Right ventricle myocardium inferior (tissue), 1 donor: ENCODE measurements around the gene SDK1. TPM values are rescaled to one million over a fixed set of nuclear protein-coding genes. Genes with fewer than 3 reads are reported as not detected.

ENCODE experiments used
- ATAC-seq: fragments of 200-7000 bp; cut with Tn5 transposase; one replicate; pipeline ENCODE4 v1.9.1; 2020; ENCODE audit warnings: mild to moderate bottlenecking, moderate library complexity
- DNase-seq: peaks from one replicate; pipeline ENCODE4 v3.0.0; 2021; ENCODE audit errors: missing footprints
- intact Hi-C: fragments of 100-400 bp; cut with DNase I; formaldehyde crosslinking; loops from one replicate; pipeline ENCODE4 v1.11.0; 2022
- total RNA-seq: library from RNA; stranded (reverse); fragmentation: NEBNext Ultra II Directional; extraction: Animal tissue kit (Norgen Biotek cat#: 25700); gene quantifications from one replicate; pipeline ENCODE4 v1.2.1, GENCODE V29; 2021
- donor health status: DM: no; HTN: yes; CAD: no; lungs with severe emphysema.

The SDK1 gene
- total RNA-seq, 1 donor from 2014 or later, result 2.3 TPM

GRCh38 chr7:4139656-4140625 lies 838.9 kb downstream of the SDK1 start:
- intact Hi-C loops, result no loop called here
- no peak for DNase-seq
- no peak for ATAC-seq

- intact Hi-C loops, result no loop called here
- ATAC-seq (no peak), DNase-seq (no peak)
These were observed 839.9 kb downstream of the SDK1 start for GRCh38 chr7:4140933-4141332.

GRCh38 chr7:4143006-4143405 lies 842.0 kb downstream of the SDK1 start:
- ATAC-seq, result no peak
- intact Hi-C loops, result no loop called here
- DNase-seq, result no peak

- ATAC-seq (no peak), DNase-seq (no peak)
These were observed 842.6 kb downstream of the SDK1 start for GRCh38 chr7:4143511-4144171.

GRCh38 chr7:4144172-4144701 lies 843.2 kb downstream of the SDK1 start:
- no peak for ATAC-seq
- intact Hi-C loops, result no loop called here
- no peak for DNase-seq

More at GRCh38 chr7:4143511-4144171, 842.6 kb downstream of the SDK1 start:
- intact Hi-C loops, result no loop called here

GRCh38 chr7:4144811-4145510 lies 843.9 kb downstream of the SDK1 start:
- peak; percentile 46 for ATAC-seq
- intact Hi-C loops, result no loop called here
- DNase-seq, result no peak

GRCh38 chr7:4145576-4145975 lies 844.5 kb downstream of the SDK1 start:
- DNase-seq (no peak), ATAC-seq (no peak)
- intact Hi-C loops, result no loop called here

DNA sequence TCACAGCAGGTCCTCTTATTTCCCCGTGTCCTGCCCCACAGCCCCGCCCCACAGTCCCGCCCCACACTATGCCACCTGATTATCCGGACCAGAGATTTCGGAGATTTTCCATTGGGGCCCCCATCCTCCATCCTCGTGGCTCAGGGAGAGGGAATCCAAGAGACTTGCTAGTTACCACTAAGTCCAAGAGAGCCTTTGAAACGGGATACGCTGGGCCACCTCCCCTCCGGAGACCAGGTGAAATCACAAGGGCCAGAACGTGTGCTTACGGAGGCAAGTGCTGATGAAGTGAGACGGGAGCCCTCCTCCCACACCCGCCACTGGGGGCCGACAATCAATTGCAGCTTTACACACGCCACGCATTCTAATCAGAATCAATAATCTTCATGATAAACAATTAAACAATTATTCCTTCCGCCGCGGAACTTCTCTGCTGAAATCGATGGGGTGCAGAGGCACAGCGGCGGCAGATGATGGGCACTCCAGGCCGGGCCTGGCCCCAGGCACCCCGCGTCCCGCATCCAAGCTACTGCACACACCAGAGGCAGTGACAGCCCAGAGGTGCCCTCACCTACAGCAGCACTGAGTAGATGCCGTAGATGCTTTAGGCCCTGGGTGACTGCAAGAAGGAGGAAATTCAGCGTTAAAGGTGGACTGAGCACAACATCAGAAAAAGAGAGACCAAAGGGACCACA lies 847.0 kb downstream of the SDK1 start:
- no peak for DNase-seq
- intact Hi-C loops, result no loop called here
- no peak for ATAC-seq

DNA sequence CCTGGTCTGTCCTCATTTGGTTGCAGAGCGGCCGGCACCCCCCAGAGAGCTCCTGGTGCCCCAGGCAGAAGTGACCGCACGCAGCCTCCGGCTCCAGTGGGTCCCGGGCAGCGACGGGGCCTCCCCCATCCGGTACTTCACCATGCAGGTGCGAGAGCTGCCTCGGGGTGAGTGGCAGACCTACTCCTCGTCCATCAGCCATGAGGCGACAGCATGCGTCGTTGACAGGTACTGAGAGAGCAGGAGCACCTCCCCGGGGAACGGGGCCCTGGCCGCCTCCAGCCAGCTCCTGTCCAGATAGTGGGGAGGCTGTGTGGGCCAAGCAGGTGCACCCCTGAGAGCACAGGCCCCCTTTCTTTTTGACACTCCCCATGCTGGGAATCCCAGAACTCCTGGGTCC lies 848.2 kb downstream of the SDK1 start:
- ATAC-seq, result no peak
- no peak for DNase-seq
- intact Hi-C loops, result no loop called here

- ATAC-seq (no peak), DNase-seq (no peak)
- intact Hi-C loops, result no loop called here
These were observed 848.6 kb downstream of the SDK1 start for GRCh38 chr7:4149645-4150044.

DNA sequence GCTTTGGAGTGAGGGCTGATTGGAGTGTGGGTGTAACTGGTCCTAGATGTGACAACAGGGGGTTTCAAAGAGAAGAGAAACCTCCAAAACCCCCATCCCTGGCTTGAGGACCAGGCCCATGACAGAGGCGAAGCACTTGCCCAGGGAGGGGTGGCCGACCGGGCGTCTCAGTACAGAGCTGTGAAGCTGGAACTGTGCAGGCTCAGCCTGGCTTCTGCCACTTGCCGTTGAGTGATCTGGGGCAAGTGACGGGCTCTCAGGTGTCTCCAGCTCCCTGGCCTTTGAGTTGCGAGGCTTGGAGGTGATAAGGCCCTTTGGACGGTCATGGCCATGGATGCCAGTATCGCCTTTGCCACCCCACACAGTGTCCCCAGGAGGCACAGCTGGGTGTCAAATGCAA lies 849.7 kb downstream of the SDK1 start:
- ATAC-seq (no peak), DNase-seq (no peak)
- intact Hi-C loops, result no loop called here

DNA sequence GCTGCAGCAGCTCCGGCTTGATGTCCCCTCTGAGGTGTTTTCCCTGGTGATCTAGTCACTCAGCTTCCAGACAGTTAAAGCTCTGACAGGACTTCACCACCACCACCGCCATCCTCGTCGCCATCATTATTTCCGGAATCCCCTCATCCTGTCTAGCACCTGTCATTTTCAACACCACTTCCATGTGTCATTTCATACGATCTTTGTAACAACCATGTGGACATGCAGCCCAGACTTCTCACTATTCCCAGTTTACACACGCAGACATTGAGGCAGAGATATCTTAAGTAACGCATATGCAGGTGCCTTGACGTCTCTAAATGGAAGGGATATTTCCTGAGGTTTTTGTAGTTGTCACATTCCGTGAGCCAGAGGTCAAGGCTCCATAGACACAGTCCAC lies 850.5 kb downstream of the SDK1 start:
- ATAC-seq (no peak), DNase-seq (no peak)
- intact Hi-C loops, result no loop called here

- DNase-seq (no peak), ATAC-seq (no peak)
These were observed 851.0 kb downstream of the SDK1 start for GRCh38 chr7:4151926-4152549.

GRCh38 chr7:4154882-4155535 lies 854.0 kb downstream of the SDK1 start:
- ATAC-seq (no peak), DNase-seq (no peak)
- intact Hi-C loops, result no loop called here

More at GRCh38 chr7:4151926-4152549, 851.0 kb downstream of the SDK1 start:
- intact Hi-C loops, result no loop called here

GRCh38 chr7:4156190-4156589 lies 855.1 kb downstream of the SDK1 start:
- DNase-seq (peak; percentile 18), ATAC-seq (no peak)
- intact Hi-C loops, result no loop called here

- no peak for ATAC-seq
- intact Hi-C loops, result no loop called here
- DNase-seq, result peak; percentile 21
These were observed 856.6 kb downstream of the SDK1 start for GRCh38 chr7:4157651-4158050.

GRCh38 chr7:4158441-4159153 lies 857.5 kb downstream of the SDK1 start:
- DNase-seq (peak; percentile 33), ATAC-seq (no peak)
- intact Hi-C loops, result no loop called here
